Caco-2 (cell line): ENCODE data around the gene FHIT. TPM values are rescaled to one million over a fixed set of nuclear protein-coding genes. Genes with fewer than 3 reads are reported as not detected.

Source experiments
- BruUV-seq: library from RNA; stranded (reverse); fragments of 400-500 nt; replicated peaks from 2 replicates; lab custom pipeline; 2021; lab: Mats Ljungman, UMichigan
- CTCF ChIA-PET: fragments of 300-600 bp; sonication (Branson Sonifier 250); formaldehyde crosslinking; loops from one replicate; lab custom pipeline; 2022; ENCODE audit warnings: antibody characterized with exemption; lab: Charles Lee
- POLR2A ChIA-PET: fragments of 300-600 bp; sonication (Branson Sonifier 250); formaldehyde crosslinking; loops from one replicate; lab custom pipeline; 2022; ENCODE audit warnings: antibody characterized with exemption; lab: Charles Lee
- DNase-seq, 2 experiments: peaks; one replicate each; pipeline versions ENCODE4 v3.0.0 to v3.0.0-alpha.2; 2020 to 2022
- H3K27me3 ChIP-seq: replicated peaks from 2 replicates; pipeline ENCODE4 v1.6.0; 2011; ENCODE audit warnings: low read length; ENCODE audit not compliant: control insufficient read depth, insufficient read depth
- H3K36me3 ChIP-seq: 2 replicates; pipeline ENCODE4 v1.5.1; 2011; ENCODE audit warnings: low read length; ENCODE audit not compliant: control insufficient read depth, insufficient read depth
- H3K4me1 ChIP-seq: fragments of 250-450 bp; sonication (Bioruptor Pico); 2 replicates; pipeline ENCODE4 v1.5.1; 2020; ENCODE audit warnings: mild to moderate bottlenecking
- H3K4me3 ChIP-seq: 2 replicates; pipeline ENCODE4 v1.5.1; 2011; ENCODE audit warnings: low read depth, mild to moderate bottlenecking, control low read depth, low read length
- H3K9me3 ChIP-seq: fragments of 250-450 bp; sonication (Bioruptor Pico); 2 replicates; pipeline ENCODE4 v1.5.1; 2020; ENCODE audit warnings: mild to moderate bottlenecking, moderate library complexity
- H3K27ac Mint-ChIP-seq: one replicate; pipeline ENCODE4 v1.8.0; 2022; ENCODE audit warnings: mixed read lengths; ENCODE audit not compliant: unreplicated experiment
- H3K27me3 Mint-ChIP-seq: one replicate; pipeline ENCODE4 v1.8.0; 2022; ENCODE audit warnings: mixed read lengths; ENCODE audit not compliant: insufficient read depth, unreplicated experiment
- H3K36me3 Mint-ChIP-seq: one replicate; pipeline ENCODE4 v1.8.0; 2022; ENCODE audit warnings: mild to moderate bottlenecking, mixed read lengths; ENCODE audit not compliant: insufficient read depth, unreplicated experiment
- H3K4me1 Mint-ChIP-seq: one replicate; pipeline ENCODE4 v1.8.0; 2022; ENCODE audit warnings: low read depth, mixed read lengths; ENCODE audit not compliant: unreplicated experiment
- H3K4me3 Mint-ChIP-seq: one replicate; pipeline ENCODE4 v1.8.0; 2022; ENCODE audit warnings: mild to moderate bottlenecking, moderate library complexity, mixed read lengths; ENCODE audit not compliant: unreplicated experiment
- H3K9me3 Mint-ChIP-seq: one replicate; pipeline ENCODE4 v1.8.0; 2022; ENCODE audit warnings: mixed read lengths; ENCODE audit not compliant: unreplicated experiment
- CTCF ChIP-seq, 2 experiments: fragments of 200-600 bp in 1 of 2; IDR thresholded peaks; 1 replicate in 1 of 2; 2 replicates in 1 of 2; pipeline versions ENCODE4 v1.5.1 to v1.8.0; 2011 to 2022; ENCODE audit warnings: antibody characterized with exemption in 1 of 2, control low read depth in 1 of 2, inconsistent platforms in 1 of 2, low read depth in 1 of 2, low read length in 1 of 2, mild to moderate bottlenecking in 1 of 2, moderate library complexity in 1 of 2; ENCODE audit not compliant: insufficient read depth in 1 of 2, severe bottlenecking in 1 of 2, unreplicated experiment in 1 of 2
- intact Hi-C: fragments of 100-400 bp; cut with micrococcal nuclease; formaldehyde crosslinking; loops from one replicate; pipeline ENCODE4 v1.10.0; 2022; ENCODE audit not compliant: unreplicated experiment
- total RNA-seq: library from RNA; stranded (reverse); gene quantifications from 2 replicates; pipeline ENCODE4 v1.2.3, GENCODE V29; 2022

The FHIT gene
- total RNA-seq, 1 experiment from 2014 or later: 8.3 TPM

- no peaks in the 10 kb centered on the region for H3K36me3 ChIP-seq
- peaks cover 10% of the 10 kb centered on the region for H3K9me3 Mint-ChIP-seq
- TF ChIP-seq CTCF (IDR thresholded peaks at IDR 0.05; ENCODE audit: insufficient read depth in 1 of 2, low read depth in 1 of 2, low read length in 1 of 2, severe bottlenecking in 1 of 2, unreplicated experiment in 1 of 2): no peak
- intact Hi-C loops: no loop called here
- POLR2A ChIA-PET: no interaction called here
- no peak overlapping the region for H3K4me3 Mint-ChIP-seq
- no peak overlapping the region for H3K4me3 ChIP-seq
- BruUV-seq: no TSS peak
- peaks cover 7% of the 10 kb centered on the region for H3K4me1 Mint-ChIP-seq
- H3K36me3 Mint-ChIP-seq: no peaks in the 10 kb centered on the region
- CTCF ChIA-PET: no interaction called here
- H3K27ac Mint-ChIP-seq: no peak overlapping the region
- H3K4me1 ChIP-seq: no peaks in the 10 kb centered on the region
- DNase-seq: no peak
- no peaks in the 10 kb centered on the region; the same call in 1 of the 2 replicates for H3K27me3 ChIP-seq
- H3K9me3 ChIP-seq: no peaks in the 10 kb centered on the region
- no peaks in the 10 kb centered on the region for H3K27me3 Mint-ChIP-seq
Measured at GRCh38 chr3:60135474-60135873, 1115.8 kb downstream of the FHIT start.

DNA sequence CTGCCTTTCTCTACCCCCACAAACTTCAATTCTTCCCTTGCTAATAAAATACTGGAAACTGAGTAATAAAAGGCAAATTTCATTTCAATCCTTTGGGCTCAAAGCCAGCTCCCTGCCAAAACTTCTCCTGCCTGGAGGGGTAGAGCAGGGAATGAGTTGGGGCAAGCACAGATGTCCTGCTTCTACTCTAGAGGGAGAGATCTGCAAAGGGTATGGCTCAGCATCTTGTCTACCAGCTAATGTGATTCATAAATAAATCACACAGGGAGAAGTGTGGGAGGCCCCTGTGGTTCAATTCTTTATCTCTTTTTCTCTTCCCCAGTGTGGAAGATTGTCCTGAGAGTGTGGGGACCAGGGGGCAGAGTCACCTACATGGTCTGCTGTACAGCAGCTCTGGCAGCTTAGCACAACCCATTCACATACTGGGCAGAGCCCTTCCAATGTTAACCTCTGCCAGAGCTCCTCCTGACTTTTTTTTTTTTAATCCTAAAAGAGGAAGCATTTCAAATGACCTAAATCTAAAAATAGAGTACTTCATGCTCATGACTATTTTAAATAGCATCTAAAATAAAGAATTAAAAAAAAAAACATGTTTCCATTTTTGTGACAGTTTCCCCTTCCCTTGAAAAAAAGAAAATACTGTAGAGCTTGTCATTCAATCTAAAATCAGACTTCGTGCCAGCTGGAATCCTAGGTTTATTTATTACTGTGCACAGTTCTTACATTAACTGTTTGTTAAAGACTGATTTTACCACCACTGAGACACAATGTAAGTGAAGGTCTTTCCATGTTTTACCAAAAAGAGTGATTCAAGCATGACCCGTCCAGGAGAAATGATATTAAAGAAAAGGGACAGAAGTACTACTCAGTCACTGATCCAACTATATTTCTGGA, 1117.7 kb downstream of the FHIT start:
- intact Hi-C loops: no loop called here
- H3K27me3 ChIP-seq: no peaks in the 10 kb centered on the region; the same call in 1 of the 2 replicates
- no peaks in the 10 kb centered on the region for H3K4me1 ChIP-seq
- Mint-ChIP-seq H3K4me1 (peaks cover 7% of the 10 kb centered on the region), H3K27me3 (no peaks in the 10 kb centered on the region), H3K4me3 (no peak overlapping the region), H3K36me3 (no peaks in the 10 kb centered on the region), H3K27ac (no peak overlapping the region), H3K9me3 (peaks cover 10% of the 10 kb centered on the region)
- DNase-seq: no peak
- no peaks in the 10 kb centered on the region for H3K9me3 ChIP-seq
- CTCF ChIA-PET: no interaction called here
- POLR2A ChIA-PET: no interaction called here
- no peak for TF ChIP-seq CTCF (IDR thresholded peaks at IDR 0.05; ENCODE audit: insufficient read depth in 1 of 2, low read depth in 1 of 2, low read length in 1 of 2, severe bottlenecking in 1 of 2, unreplicated experiment in 1 of 2)
- no TSS peak for BruUV-seq
- no peak overlapping the region for H3K4me3 ChIP-seq
- H3K36me3 ChIP-seq: no peaks in the 10 kb centered on the region

DNA sequence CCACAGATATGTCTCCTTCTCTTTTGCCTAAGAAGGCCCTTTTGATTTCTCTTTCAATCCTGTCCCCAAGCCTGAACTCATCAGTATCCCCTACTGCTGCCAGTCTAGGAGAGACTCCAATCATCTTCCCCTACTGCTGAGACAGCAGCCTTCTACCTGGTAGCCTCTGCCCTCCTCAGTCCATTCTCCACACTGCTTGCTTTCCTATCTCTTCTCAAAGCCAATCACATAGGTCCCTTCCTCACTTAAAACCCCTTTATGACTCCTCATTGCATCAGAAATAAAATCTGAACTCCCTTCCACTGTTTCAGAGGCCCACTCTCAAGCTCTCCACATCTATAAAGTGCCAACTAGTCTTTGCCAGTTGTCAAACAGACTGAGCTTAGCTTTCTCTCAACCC, 1119.6 kb downstream of the FHIT start:
- ChIA-PET CTCF (no interaction called here), POLR2A (no interaction called here)
- Mint-ChIP-seq H3K4me1 (peaks cover 6% of the 10 kb centered on the region), H3K4me3 (no peak overlapping the region), H3K27me3 (no peaks in the 10 kb centered on the region), H3K9me3 (peaks cover 10% of the 10 kb centered on the region), H3K27ac (no peak overlapping the region), H3K36me3 (no peaks in the 10 kb centered on the region)
- Histone ChIP-seq H3K4me1 (no peaks in the 10 kb centered on the region), H3K4me3 (no peak overlapping the region), H3K9me3 (no peaks in the 10 kb centered on the region), H3K36me3 (no peaks in the 10 kb centered on the region), H3K27me3 (no peaks in the 10 kb centered on the region; the same call in 1 of the 2 replicates)
- no TSS peak for BruUV-seq
- intact Hi-C loops: no loop called here
- no peak for DNase-seq
- TF ChIP-seq CTCF (IDR thresholded peaks at IDR 0.05; ENCODE audit: insufficient read depth in 1 of 2, low read depth in 1 of 2, low read length in 1 of 2, severe bottlenecking in 1 of 2, unreplicated experiment in 1 of 2): no peak
